Gastrocnemius medialis (tissue), 4 donors: Measurements from ENCODE around the gene EN1.

ENCODE experiments used
- CTCF ChIP-seq, 5 experiments: fragments of 450-650 bp in 3 of 5; fragments of 200-600 bp in 2 of 5; sonication (generic) in 2 of 5; IDR thresholded peaks in 4 of 5; conservative IDR thresholded peaks in 1 of 5; 1 replicate in 4 of 5; 2 replicates in 1 of 5; pipeline ENCODE4 v1.5.1; 2016 to 2019; ENCODE audit warnings: antibody characterized with exemption in 5 of 5, mild to moderate bottlenecking in 3 of 5, moderate library complexity in 3 of 5
- POLR2A ChIP-seq, 2 donors: fragments of 450-650 bp; IDR thresholded peaks; one replicate each; pipeline ENCODE4 v1.6.1; 2017; ENCODE audit warnings: antibody characterized with exemption in 2 of 2, mild to moderate bottlenecking in 2 of 2, moderate library complexity in 2 of 2

- no peak for TF ChIP-seq CTCF (IDR thresholded peaks at IDR 0.05 in 4 of 5, conservative IDR thresholded peaks at IDR 0.05 in 1 of 5)
- no peak for TF ChIP-seq POLR2A (IDR thresholded peaks at IDR 0.05)
These were observed 31.2 kb upstream of the EN1 start for GRCh38 chr2:118878531-118879149.
